PC-3 (cell line): ENCODE results near the gene ONECUT1. TPM values are rescaled to one million over a fixed set of nuclear protein-coding genes. Genes with fewer than 3 reads are reported as not detected.

ENCODE experiments used
- ATAC-seq: fragments of 200-7000 bp; cut with Tn5 transposase; 2 replicates; pipeline ENCODE4 v1.9.1; 2020; ENCODE audit warnings: mild to moderate bottlenecking, moderate library complexity
- BruUV-seq: library from RNA; stranded (reverse); fragments of 400-500 nt; replicated peaks from 2 replicates; lab custom pipeline; 2021; lab: Mats Ljungman, UMichigan
- CTCF ChIA-PET: fragments of 300-600 bp; sonication (Branson Sonifier 250); formaldehyde crosslinking; loops from one replicate; lab custom pipeline; 2022; ENCODE audit warnings: antibody characterized with exemption; lab: Charles Lee
- POLR2A ChIA-PET: fragments of 300-600 bp; sonication (Branson Sonifier 250); formaldehyde crosslinking; loops from one replicate; lab custom pipeline; 2022; ENCODE audit warnings: antibody characterized with exemption; ENCODE audit not compliant: unreplicated experiment; lab: Charles Lee
- DNase-seq: peaks from one replicate; pipeline ENCODE4 v3.0.0-alpha.2; 2015
- H2AFZ ChIP-seq: fragments of 300-600 bp; sonication (generic); 2 replicates; pipeline ENCODE4 v1.6.0; 2016; ENCODE audit warnings: antibody characterized with exemption, low read length
- H3F3A ChIP-seq: fragments of 300-600 bp; sonication (generic); one replicate; pipeline ENCODE4 v1.6.0; 2017; ENCODE audit warnings: antibody characterized with exemption, low read length, control low read depth, mild to moderate bottlenecking; ENCODE audit not compliant: unreplicated experiment
- H3K27ac ChIP-seq: fragments of 300-600 bp; sonication (generic); 2 replicates; pipeline ENCODE4 v1.5.1; 2016; ENCODE audit warnings: mild to moderate bottlenecking, low read length
- H3K27me3 ChIP-seq: fragments of 300-600 bp; sonication (generic); 2 replicates; pipeline ENCODE4 v1.6.1; 2016; ENCODE audit warnings: low read length, mixed read lengths
- H3K36me3 ChIP-seq: fragments of 300-600 bp; sonication (generic); 2 replicates; pipeline ENCODE4 v1.6.1; 2016; ENCODE audit warnings: low read depth, mixed run types, low read length, mixed read lengths
- H3K4me1 ChIP-seq: fragments of 300-600 bp; sonication (generic); 2 replicates; pipeline ENCODE4 v1.5.1; 2016; ENCODE audit warnings: low read length; ENCODE audit not compliant: insufficient read depth
- H3K4me2 ChIP-seq: fragments of 300-600 bp; sonication (generic); 2 replicates; pipeline ENCODE4 v1.6.0; 2016; ENCODE audit warnings: low read length
- H3K4me3 ChIP-seq: fragments of 300-600 bp; sonication (generic); 2 replicates; pipeline ENCODE4 v1.5.1; 2016; ENCODE audit warnings: mild to moderate bottlenecking, low read length, mixed read lengths
- H3K79me2 ChIP-seq: fragments of 300-600 bp; sonication (generic); 2 replicates; pipeline ENCODE4 v1.6.1; 2017; ENCODE audit warnings: low read length, mixed read lengths
- H3K9ac ChIP-seq: fragments of 300-600 bp; sonication (generic); 2 replicates; pipeline ENCODE4 v1.6.0; 2016; ENCODE audit warnings: mild to moderate bottlenecking, low read length
- H3K9me2 ChIP-seq: fragments of 300-600 bp; sonication (generic); replicated peaks from 2 replicates; pipeline ENCODE4 v1.6.1; 2016; ENCODE audit warnings: mixed run types, low read length, mixed read lengths
- H3K9me3 ChIP-seq: fragments of 300-600 bp; sonication (generic); 2 replicates; pipeline ENCODE4 v1.6.1; 2016; ENCODE audit warnings: low read length, mixed read lengths
- H4K20me1 ChIP-seq: fragments of 300-600 bp; sonication (generic); 2 replicates; pipeline ENCODE4 v1.6.1; 2016; ENCODE audit warnings: low read length, mixed read lengths
- EZH2 ChIP-seq: fragments of 300-600 bp; sonication (generic); IDR thresholded peaks from one replicate; pipeline ENCODE4 v1.6.1; 2017; ENCODE audit warnings: antibody characterized with exemption, mild to moderate bottlenecking, low read length; ENCODE audit not compliant: unreplicated experiment
- EZH2phosphoT487 ChIP-seq: fragments of 300-600 bp; sonication (generic); IDR thresholded peaks from 2 replicates; pipeline ENCODE4 v1.6.1; 2018; ENCODE audit warnings: mild to moderate bottlenecking, antibody characterized with exemption, low read length, borderline replicate concordance
- intact Hi-C: fragments of 100-400 bp; cut with micrococcal nuclease; formaldehyde crosslinking; loops from 2 replicates; pipeline ENCODE4 v1.9.0; 2023
- total RNA-seq: library from RNA; depleted of rRNA; stranded (reverse); fragments of >200 nt; gene quantifications from 2 replicates; pipeline ENCODE4 v1.2.3, GENCODE V29; 2014
- TF ChIP-seq, protein P1 (sequence below): fragments of 300-600 bp; sonication (generic); conservative IDR thresholded peaks from 2 replicates; pipeline ENCODE4 v1.5.1; 2017; ENCODE audit warnings: antibody characterized with exemption, low read depth, mild to moderate bottlenecking, low read length

The ONECUT1 gene
- total RNA-seq, 1 experiment from 2014 or later = not detected

DNA sequence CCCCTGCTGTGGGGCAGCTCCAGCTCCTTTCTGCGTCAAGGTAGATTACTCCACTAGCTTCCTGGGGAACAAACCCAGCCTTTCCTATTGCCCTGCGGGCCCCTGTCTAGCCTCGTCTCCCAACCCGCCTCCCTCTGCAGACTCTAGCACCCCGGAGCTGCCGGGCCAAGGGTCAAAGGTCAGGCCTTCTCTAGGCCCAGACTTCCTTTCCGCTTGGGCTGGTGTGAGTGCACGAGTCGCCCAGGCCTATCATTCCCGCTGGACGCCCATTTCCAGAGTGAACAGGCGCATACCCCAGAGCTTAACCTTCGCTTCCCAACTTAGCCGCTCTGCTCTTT, 11.6 kb upstream of the ONECUT1 start:
- Histone ChIP-seq H3K4me1 (no peaks in the 10 kb centered on the region), H3K27me3 (peaks cover 80% of the 10 kb centered on the region), H3K79me2 (no peaks in the 10 kb centered on the region), H3K27ac (no peak overlapping the region), H3K9me3 (no peaks in the 10 kb centered on the region), H3K4me2 (no peak overlapping the region), H3K9me2 (no peaks in the 10 kb centered on the region), H3K9ac (no peak overlapping the region), H3F3A (no peaks in the 10 kb centered on the region), H4K20me1 (no peaks in the 10 kb centered on the region), H3K36me3 (no peaks in the 10 kb centered on the region), H3K4me3 (no peak overlapping the region), H2AFZ (no peak overlapping the region)
- no peak for DNase-seq
- ATAC-seq = no peak
- ChIA-PET CTCF (no interaction called here), POLR2A (no interaction called here)
- intact Hi-C loops = no loop called here
- no TSS peak for BruUV-seq
- TF ChIP-seq EZH2 = no peak
- TF ChIP-seq EZH2phosphoT487 = no peak
- TF ChIP-seq, protein P1, sequence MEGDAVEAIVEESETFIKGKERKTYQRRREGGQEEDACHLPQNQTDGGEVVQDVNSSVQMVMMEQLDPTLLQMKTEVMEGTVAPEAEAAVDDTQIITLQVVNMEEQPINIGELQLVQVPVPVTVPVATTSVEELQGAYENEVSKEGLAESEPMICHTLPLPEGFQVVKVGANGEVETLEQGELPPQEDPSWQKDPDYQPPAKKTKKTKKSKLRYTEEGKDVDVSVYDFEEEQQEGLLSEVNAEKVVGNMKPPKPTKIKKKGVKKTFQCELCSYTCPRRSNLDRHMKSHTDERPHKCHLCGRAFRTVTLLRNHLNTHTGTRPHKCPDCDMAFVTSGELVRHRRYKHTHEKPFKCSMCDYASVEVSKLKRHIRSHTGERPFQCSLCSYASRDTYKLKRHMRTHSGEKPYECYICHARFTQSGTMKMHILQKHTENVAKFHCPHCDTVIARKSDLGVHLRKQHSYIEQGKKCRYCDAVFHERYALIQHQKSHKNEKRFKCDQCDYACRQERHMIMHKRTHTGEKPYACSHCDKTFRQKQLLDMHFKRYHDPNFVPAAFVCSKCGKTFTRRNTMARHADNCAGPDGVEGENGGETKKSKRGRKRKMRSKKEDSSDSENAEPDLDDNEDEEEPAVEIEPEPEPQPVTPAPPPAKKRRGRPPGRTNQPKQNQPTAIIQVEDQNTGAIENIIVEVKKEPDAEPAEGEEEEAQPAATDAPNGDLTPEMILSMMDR = no peak

- TF ChIP-seq, protein P1 = no peak
- no peak for TF ChIP-seq EZH2phosphoT487
- TF ChIP-seq EZH2 = no peak
- Histone ChIP-seq H3K27me3 (peaks cover 87% of the 10 kb centered on the region), H4K20me1 (no peaks in the 10 kb centered on the region), H3K9ac (no peak overlapping the region), H3K36me3 (no peaks in the 10 kb centered on the region), H3K4me3 (no peak overlapping the region), H3K79me2 (no peaks in the 10 kb centered on the region), H3F3A (no peaks in the 10 kb centered on the region), H3K9me3 (no peaks in the 10 kb centered on the region), H2AFZ (no peak overlapping the region), H3K27ac (no peak overlapping the region), H3K9me2 (no peaks in the 10 kb centered on the region), H3K4me2 (no peak overlapping the region), H3K4me1 (no peaks in the 10 kb centered on the region)
- no TSS peak for BruUV-seq
- no peak for ATAC-seq
- ChIA-PET CTCF (no interaction called here), POLR2A (no interaction called here)
- DNase-seq = no peak
- intact Hi-C loops = no loop called here
Measured at GRCh38 chr15:52800828-52801747, 11.0 kb upstream of the ONECUT1 start.

DNA sequence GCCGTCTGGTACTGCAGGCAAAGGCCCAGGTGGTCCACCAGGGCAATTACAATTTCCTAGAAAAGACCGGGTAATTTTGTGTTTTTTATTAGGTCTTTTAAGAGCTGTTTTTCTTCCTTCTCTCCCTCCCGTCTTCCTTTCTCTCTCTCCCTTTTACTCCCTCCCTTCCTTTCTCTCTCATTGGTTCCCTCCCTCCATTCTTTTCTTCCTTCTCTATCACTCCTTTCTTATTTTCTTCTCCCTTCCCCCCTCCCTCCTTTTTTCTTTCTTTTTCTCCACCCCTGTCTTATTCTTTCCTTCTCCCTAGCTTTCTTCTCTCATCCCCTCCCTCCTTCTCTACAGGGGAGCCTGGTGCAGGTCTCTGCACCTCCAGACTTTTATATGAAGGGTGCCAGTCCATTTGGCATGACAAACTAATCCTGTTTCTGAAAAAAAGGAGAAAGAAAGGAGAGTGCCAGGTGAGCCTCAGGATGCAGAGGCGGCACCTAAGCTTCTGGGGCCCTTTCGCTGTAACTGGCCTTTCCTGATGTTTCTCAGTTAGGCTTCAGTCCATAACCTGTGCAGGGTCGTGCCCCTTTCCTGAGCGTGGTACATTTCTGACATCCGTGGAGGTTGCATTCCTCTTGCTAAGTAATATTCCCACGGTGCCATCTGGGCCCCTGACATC, 9.1 kb upstream of the ONECUT1 start:
- Histone ChIP-seq H4K20me1 (no peaks in the 10 kb centered on the region), H3K27me3 (peaks cover 100% of the 10 kb centered on the region), H3K27ac (no peak overlapping the region), H3K79me2 (no peaks in the 10 kb centered on the region), H3K9me3 (no peaks in the 10 kb centered on the region), H2AFZ (no peak overlapping the region), H3K4me3 (no peak overlapping the region), H3K9me2 (no peaks in the 10 kb centered on the region), H3K4me1 (no peaks in the 10 kb centered on the region), H3K4me2 (no peak overlapping the region), H3F3A (no peaks in the 10 kb centered on the region), H3K9ac (no peak overlapping the region), H3K36me3 (no peaks in the 10 kb centered on the region)
- TF ChIP-seq, protein P1 = no peak
- no peak for TF ChIP-seq EZH2
- TF ChIP-seq EZH2phosphoT487 = no peak
- ChIA-PET POLR2A (no interaction called here), CTCF (no interaction called here)
- DNase-seq (no peak), ATAC-seq (no peak)
- intact Hi-C loops = no loop called here
- no TSS peak for BruUV-seq
